Naive B cell (primary cell): ENCODE data around the gene RPL18. TPM values are rescaled to one million over a fixed set of nuclear protein-coding genes. Genes with fewer than 3 reads are reported as not detected.
"Not testable (repeated sequence)": the region's sequence is repeated elsewhere in the genome, so short reads cannot be mapped to it uniquely, and the experiment has no call there.

Experiments
- ATAC-seq, 2 donors: fragments of 150-1000 bp; cut with Tn5 transposase; 2 replicates each; pipeline ENCODE4 v1.10.0; 2021; ENCODE audit warnings: low read depth in 2 of 2, mild to moderate bottlenecking in 2 of 2, moderate library complexity in 2 of 2
- DNase-seq: peaks from one replicate; pipeline ENCODE4 v3.0.0; 2022
- H3K27ac Mint-ChIP-seq, 6 donors: one replicate each; pipeline ENCODE4 v1.8.0; 2020 to 2022; ENCODE audit warnings: mild to moderate bottlenecking in 6 of 6, mixed read lengths in 6 of 6, moderate library complexity in 5 of 6, inconsistent platforms in 2 of 6
- H3K27me3 Mint-ChIP-seq, 3 donors: one replicate each; pipeline ENCODE4 v1.8.0; 2021 to 2022; ENCODE audit warnings: mixed read lengths in 3 of 3, mild to moderate bottlenecking in 1 of 3
- H3K36me3 Mint-ChIP-seq, 2 donors: one replicate each; pipeline ENCODE4 v1.8.0; 2020 to 2022; ENCODE audit warnings: mixed read lengths in 2 of 2, inconsistent platforms in 1 of 2, mild to moderate bottlenecking in 1 of 2
- H3K4me1 Mint-ChIP-seq, 3 donors: one replicate each; pipeline ENCODE4 v1.8.0; 2020 to 2022; ENCODE audit warnings: mixed read lengths in 3 of 3, inconsistent platforms in 1 of 3, mild to moderate bottlenecking in 1 of 3, moderate library complexity in 1 of 3
- H3K4me3 Mint-ChIP-seq, 8 donors: one replicate each; pipeline ENCODE4 v1.8.0; 2020 to 2022; ENCODE audit warnings: mild to moderate bottlenecking in 8 of 8, mixed read lengths in 8 of 8, moderate library complexity in 8 of 8, inconsistent platforms in 2 of 8
- H3K9me3 Mint-ChIP-seq, 7 donors: one replicate each; pipeline ENCODE4 v1.8.0; 2020 to 2022; ENCODE audit warnings: mixed read lengths in 7 of 7, mild to moderate bottlenecking in 5 of 7, inconsistent platforms in 2 of 7, moderate library complexity in 1 of 7
- polyA plus RNA-seq, 6 donors: library from polyadenylated mRNA; unstranded; fragments of 300-500 nt; fragmentation: Illumina TruSeq; gene quantifications; one replicate each; pipeline ENCODE4 v1.2.3, GENCODE V29; 2021; ENCODE audit warnings: low read depth in 6 of 6

RPL18 gene
- 1,000 to 10,000 TPM; 1,850 to 2,706 (median 2,170) TPM for polyA plus RNA-seq

DNA sequence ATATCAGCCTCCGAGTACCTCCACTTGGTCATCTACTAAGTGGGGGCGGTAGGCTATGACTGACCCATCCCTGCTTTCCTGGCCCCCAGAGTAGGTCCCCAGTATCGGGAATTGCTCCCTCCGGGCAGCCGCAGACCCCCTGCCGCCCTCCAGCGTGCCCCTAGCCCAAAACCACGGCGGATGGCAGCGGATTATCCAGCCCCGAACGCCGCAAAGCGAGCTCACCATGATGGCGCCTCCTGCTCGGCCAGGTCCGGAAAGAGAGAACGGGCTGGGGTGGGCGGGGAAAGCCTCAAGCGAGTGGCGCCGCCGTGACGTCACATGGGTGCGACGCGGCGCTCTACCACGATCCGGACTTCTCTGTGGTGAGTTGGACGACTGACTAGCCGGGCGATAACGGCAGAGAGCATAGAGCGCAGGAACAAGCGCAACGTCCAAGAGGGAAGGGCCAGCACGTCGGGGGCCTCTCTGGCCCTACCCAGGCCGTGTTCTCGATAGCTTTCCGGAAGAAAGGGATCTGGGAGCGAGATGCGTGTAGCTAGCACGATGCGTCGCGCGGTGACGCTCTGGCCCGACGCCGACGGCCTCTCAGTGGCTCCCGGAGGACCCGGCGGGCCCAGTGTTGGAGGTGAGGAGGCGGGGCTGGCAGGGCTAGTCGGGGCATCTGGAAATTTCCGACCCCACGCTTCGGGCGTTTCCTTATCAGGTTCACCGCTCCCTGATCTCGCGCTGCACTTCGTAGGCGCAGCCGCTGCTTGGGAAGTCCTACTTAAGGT lies at the start of gene RPL18, which contains the start of gene SPHK2:
Gene RPL18, minus strand, starts transcription at position 263 of the 776 bp plus-strand sequence. Its CDS starts 35 bp downstream, at position 228.
Gene SPHK2, plus strand, starts transcription at position 591 of the 776 bp plus-strand sequence. CDS start 1,009 bp downstream, outside the sequence.
- Mint-ChIP-seq H3K27ac (peak within 1 kb of the TSS; percentile 96 to 98 (median 98)), H3K4me3 (peak within 1 kb of the TSS; percentile 90 to 99 (median 97)), H3K27me3 (no peaks in the 10 kb centered on the region), H3K36me3 (peaks cover 5 to 6% of the 10 kb centered on the region in 2 donors), H3K9me3 (no peaks in the 10 kb centered on the region), H3K4me1 (peaks cover 44 to 53% (median 50%) of the 10 kb centered on the region in 3 donors)
- DNase-seq (peak; percentile 96), ATAC-seq (peak; percentile 80 to 84)

- peak overlapping the region in 3 of 6 donors; percentile 4 to 90 (median 54) for H3K27ac Mint-ChIP-seq
- no peaks in the 10 kb centered on the region for H3K36me3 Mint-ChIP-seq
- H3K9me3 Mint-ChIP-seq = peaks cover 0 to 12% (median 0%) of the 10 kb centered on the region in 7 donors
Measured at GRCh38 chr19:48668761-48669160, 49.8 kb upstream of the RPL18 start.

DNA sequence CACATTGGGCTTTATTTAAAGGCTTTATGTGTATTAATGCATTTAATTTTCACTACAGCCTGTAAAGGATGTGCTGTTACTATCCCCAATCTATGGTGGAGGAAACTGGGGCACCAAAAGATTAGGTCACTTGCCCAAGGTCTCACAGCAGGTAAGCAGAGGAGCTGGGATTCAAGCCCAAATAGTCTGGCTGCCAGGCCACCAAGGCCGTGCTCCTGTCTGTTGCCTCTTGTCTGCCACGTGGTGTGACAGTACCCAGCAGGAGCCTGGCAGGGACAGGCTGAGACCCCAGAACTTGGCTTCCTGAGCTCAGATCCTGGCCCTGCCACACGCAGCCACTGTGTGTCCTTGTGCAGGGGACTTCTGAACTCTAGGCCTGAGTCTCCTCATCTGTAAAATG lies 49.4 kb upstream of the RPL18 start:
- DNase-seq (no peak), ATAC-seq (no peak)
- peaks cover 5 to 10% (median 7%) of the 10 kb centered on the region in 3 donors for H3K4me1 Mint-ChIP-seq
- H3K9me3 Mint-ChIP-seq = peaks cover 0 to 12% (median 0%) of the 10 kb centered on the region in 7 donors
- H3K27me3 Mint-ChIP-seq = no peaks in the 10 kb centered on the region
- no peak overlapping the region for H3K27ac Mint-ChIP-seq
- H3K36me3 Mint-ChIP-seq = no peaks in the 10 kb centered on the region
- H3K4me3 Mint-ChIP-seq = no peak overlapping the region

More at GRCh38 chr19:48668761-48669160, 49.8 kb upstream of the RPL18 start:
- Mint-ChIP-seq H3K27me3 (no peaks in the 10 kb centered on the region), H3K4me1 (peaks cover 5 to 10% (median 7%) of the 10 kb centered on the region in 3 donors), H3K4me3 (no peak overlapping the region)
- DNase-seq = no peak
- ATAC-seq = no peak

- H3K4me1 Mint-ChIP-seq = peaks cover 10 to 19% (median 15%) of the 10 kb centered on the region in 3 donors
- H3K27me3 Mint-ChIP-seq = no peaks in the 10 kb centered on the region
- H3K4me3 Mint-ChIP-seq = no peak overlapping the region
- H3K27ac Mint-ChIP-seq = no peak overlapping the region
- ATAC-seq = no peak
- DNase-seq = no peak
- peaks cover 0 to 12% (median 0%) of the 10 kb centered on the region in 7 donors for H3K9me3 Mint-ChIP-seq
- H3K36me3 Mint-ChIP-seq = no peaks in the 10 kb centered on the region
Measured at GRCh38 chr19:48665786-48666185, 46.8 kb upstream of the RPL18 start.

DNA sequence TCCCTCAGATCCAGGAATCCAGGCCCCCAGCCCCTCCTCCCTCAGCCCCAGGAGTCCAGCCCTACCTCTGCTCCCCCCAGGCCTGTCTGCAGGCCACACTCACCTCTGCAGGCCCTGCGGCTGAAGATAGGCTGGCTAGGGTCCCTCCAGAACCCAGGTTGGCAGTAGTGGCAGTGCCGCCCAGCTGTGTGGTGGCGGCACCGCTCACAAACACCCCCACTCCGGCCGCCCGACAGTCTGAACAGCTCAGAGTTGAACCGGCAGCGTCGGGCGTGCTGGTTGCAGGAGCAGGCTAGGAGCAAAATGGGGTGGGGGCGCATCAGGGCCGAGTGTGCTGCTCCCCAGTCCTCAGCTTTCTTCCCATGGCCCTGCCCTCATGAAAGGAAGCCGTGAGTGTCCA lies 45.5 kb upstream of the RPL18 start:
- no peak overlapping the region for H3K4me3 Mint-ChIP-seq
- ATAC-seq (no peak), DNase-seq (no peak)
- H3K4me1 Mint-ChIP-seq = peaks cover 9 to 20% (median 12%) of the 10 kb centered on the region in 3 donors
- no peaks in the 10 kb centered on the region for H3K36me3 Mint-ChIP-seq
- H3K27me3 Mint-ChIP-seq = no peaks in the 10 kb centered on the region
- peaks cover 0 to 6% (median 0%) of the 10 kb centered on the region in 7 donors for H3K9me3 Mint-ChIP-seq
- H3K27ac Mint-ChIP-seq = no peak overlapping the region

DNA sequence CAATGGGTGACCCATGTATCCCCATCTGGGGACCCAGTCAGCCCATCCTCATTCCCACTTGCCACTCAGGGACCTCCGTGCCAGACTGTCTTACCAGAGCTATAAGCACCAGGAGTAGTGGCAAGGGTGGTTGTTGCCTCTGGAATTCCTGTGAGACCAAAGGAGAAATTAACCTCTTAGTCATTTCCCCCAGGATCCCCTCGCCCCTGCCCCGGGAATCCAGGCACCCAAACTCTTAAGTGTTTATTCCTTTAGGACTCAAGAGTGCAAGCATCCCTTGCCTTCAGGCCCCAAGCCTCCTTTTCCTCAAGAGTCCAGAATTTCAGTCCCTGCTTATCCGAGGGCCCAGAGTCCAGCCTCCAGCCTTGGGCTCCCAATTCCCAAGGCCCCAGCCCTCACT lies 44.7 kb upstream of the RPL18 start:
- no peaks in the 10 kb centered on the region for H3K27me3 Mint-ChIP-seq
- H3K36me3 Mint-ChIP-seq = no peaks in the 10 kb centered on the region
- H3K4me3 Mint-ChIP-seq = no peak overlapping the region
- H3K27ac Mint-ChIP-seq = no peak overlapping the region
- ATAC-seq (no peak), DNase-seq (no peak)
- H3K9me3 Mint-ChIP-seq = peaks cover 0 to 1% (median 0%) of the 10 kb centered on the region in 7 donors
- peaks cover 9 to 19% (median 12%) of the 10 kb centered on the region in 3 donors for H3K4me1 Mint-ChIP-seq

GRCh38 chr19:48661711-48662090 lies 42.7 kb upstream of the RPL18 start:
- no peak for DNase-seq
- Mint-ChIP-seq H3K9me3 (no peaks in the 10 kb centered on the region), H3K36me3 (no peaks in the 10 kb centered on the region), H3K4me1 (peaks cover 9 to 19% (median 16%) of the 10 kb centered on the region in 3 donors), H3K27me3 (no peaks in the 10 kb centered on the region), H3K4me3 (no peak overlapping the region), H3K27ac (peak overlapping the region in 1 of 6 donors; percentile 73)
- ATAC-seq = no peak

DNA sequence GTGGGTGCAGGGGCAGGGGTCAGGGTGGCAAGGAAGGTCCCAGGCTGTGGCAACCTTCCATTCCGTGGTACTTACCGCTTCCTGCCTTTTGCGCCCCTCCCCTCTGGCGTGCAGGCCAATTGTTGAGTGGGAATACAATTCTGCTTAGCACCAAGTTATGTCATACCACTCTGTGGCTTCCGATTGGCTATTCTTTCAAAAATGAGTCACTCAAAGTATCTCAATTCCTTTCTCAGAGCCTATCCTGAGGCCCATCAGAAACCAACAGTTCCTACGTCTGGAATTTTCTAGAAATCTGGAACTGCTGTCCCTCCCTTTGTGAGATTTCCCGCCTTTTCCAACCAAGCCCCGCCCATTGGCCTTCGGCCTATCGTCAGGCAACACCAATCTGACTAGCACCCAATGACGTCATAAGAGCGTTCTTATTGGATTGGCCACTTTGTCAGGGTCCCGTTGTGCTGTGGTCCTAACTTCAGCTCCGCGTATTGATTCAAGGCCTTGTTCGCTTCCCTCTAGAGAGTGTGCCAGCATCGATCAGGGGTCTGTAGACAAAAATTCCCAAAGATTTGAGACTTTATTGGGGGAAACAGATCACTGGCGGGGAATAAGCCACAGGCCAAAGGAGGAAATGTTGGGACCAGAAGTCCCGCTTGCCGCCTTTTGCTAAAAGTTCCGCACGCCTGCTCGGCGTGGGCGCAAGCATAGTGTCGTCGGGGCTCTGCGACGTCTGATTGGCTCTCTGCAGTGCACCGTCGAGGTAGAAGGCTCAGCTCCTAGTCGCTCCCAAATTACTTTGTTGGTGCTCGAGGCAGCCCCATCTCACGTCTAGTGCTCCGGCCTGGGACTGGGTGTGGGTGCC lies 42.1 kb upstream of the RPL18 start:
- H3K4me1 Mint-ChIP-seq = peaks cover 9 to 19% (median 16%) of the 10 kb centered on the region in 3 donors
- H3K27ac Mint-ChIP-seq = peak overlapping the region; percentile 99 to 100 (median 99)
- no peaks in the 10 kb centered on the region for H3K36me3 Mint-ChIP-seq
- ATAC-seq (peak; percentile 93 to 95), DNase-seq (peak; percentile 89)
- no peaks in the 10 kb centered on the region for H3K9me3 Mint-ChIP-seq
- peak overlapping the region; percentile 72 to 94 (median 90) for H3K4me3 Mint-ChIP-seq
- H3K27me3 Mint-ChIP-seq = no peaks in the 10 kb centered on the region

DNA sequence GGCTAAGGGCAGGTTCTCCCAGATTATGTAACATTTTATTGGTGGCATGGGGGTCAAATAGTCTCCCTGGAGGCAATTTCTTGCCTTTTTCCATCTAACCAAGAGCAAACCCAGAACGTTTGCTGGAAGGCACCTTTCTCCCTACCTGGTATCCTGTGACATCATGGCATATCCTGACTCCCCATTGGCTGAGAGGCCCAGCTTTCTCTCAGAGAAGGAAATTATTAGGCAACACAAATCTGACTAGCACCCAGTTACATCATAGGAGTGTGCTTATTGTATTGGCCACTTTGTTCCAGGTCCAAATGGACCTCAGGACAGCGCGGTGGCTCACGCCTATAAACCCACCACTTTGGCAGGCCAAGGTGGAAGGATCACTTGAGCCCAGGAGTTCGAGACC lies 40.8 kb upstream of the RPL18 start:
- Mint-ChIP-seq H3K9me3 (no peaks in the 10 kb centered on the region), H3K36me3 (no peaks in the 10 kb centered on the region), H3K4me3 (peak overlapping the region in 2 of 8 donors; percentile 15 to 39), H3K27me3 (no peaks in the 10 kb centered on the region), H3K4me1 (peaks cover 9 to 19% (median 19%) of the 10 kb centered on the region in 3 donors), H3K27ac (peak overlapping the region in 2 of 6 donors; percentile 20 to 50)
- DNase-seq = peak; percentile 31
- peak; percentile 14 to 27 for ATAC-seq

DNA sequence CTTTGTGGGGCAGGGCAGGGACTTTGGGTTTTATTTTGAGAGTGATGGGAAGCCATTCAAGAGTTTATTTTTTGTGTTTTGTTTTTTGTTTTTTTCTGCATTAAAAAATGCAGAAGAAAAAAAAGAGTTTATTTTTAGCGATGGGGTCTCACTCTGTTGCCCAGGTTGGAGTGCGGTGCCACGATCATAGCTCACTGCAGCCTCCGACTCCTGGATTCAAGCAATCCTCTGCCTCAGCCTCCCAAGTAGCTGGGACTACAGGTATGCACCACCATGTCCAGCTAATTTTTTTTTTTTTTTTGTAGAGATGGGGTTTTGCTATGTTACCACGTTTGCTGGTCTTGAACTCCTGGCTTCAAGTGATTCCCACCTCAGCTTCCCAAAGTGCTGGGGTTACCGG lies 39.5 kb upstream of the RPL18 start:
- ATAC-seq = no peak
- no peak for DNase-seq
- H3K4me3 Mint-ChIP-seq = peak overlapping the region in 2 of 8 donors; percentile 15 to 45
- no peaks in the 10 kb centered on the region for H3K9me3 Mint-ChIP-seq
- no peaks in the 10 kb centered on the region for H3K36me3 Mint-ChIP-seq
- peaks cover 13 to 22% (median 19%) of the 10 kb centered on the region in 3 donors for H3K4me1 Mint-ChIP-seq
- no peaks in the 10 kb centered on the region for H3K27me3 Mint-ChIP-seq
- H3K27ac Mint-ChIP-seq = peak overlapping the region in 2 of 6 donors; percentile 53 to 60

- Mint-ChIP-seq H3K4me3 (peak overlapping the region in 1 of 8 donors; percentile 10), H3K27ac (peak overlapping the region in 1 of 6 donors; percentile 37), H3K4me1 (peaks cover 13 to 26% (median 21%) of the 10 kb centered on the region in 3 donors)
- H3K27me3 Mint-ChIP-seq, H3K9me3 Mint-ChIP-seq, DNase-seq, H3K36me3 Mint-ChIP-seq, ATAC-seq: not testable (repeated sequence)
Measured at GRCh38 chr19:48657828-48658227, 38.9 kb upstream of the RPL18 start.

- Mint-ChIP-seq H3K9me3 (no peaks in the 10 kb centered on the region), H3K4me3 (no peak overlapping the region), H3K27me3 (no peaks in the 10 kb centered on the region), H3K27ac (peak overlapping the region in 2 of 6 donors; percentile 5 to 82), H3K4me1 (peaks cover 18 to 31% (median 25%) of the 10 kb centered on the region in 3 donors), H3K36me3 (no peaks in the 10 kb centered on the region)
- ATAC-seq (no peak), DNase-seq (no peak)
Measured at GRCh38 chr19:48656840-48657474, 38.0 kb upstream of the RPL18 start.
